Endothelial cell of umbilical vein (primary cell): ENCODE results near the gene NUP50. TPM values are rescaled to one million over a fixed set of nuclear protein-coding genes. Genes with fewer than 3 reads are reported as not detected.

Experiments used
- BruUV-seq: library from RNA; stranded (reverse); fragments of 400-500 nt; replicated peaks from 2 replicates; lab custom pipeline; 2021; lab: Mats Ljungman, UMichigan
- CTCF ChIA-PET: fragments of 300-600, 350-600 bp; sonication (Branson Sonifier 250); formaldehyde crosslinking; loops from one replicate; lab custom pipeline; 2021; ENCODE audit warnings: antibody characterized with exemption, inconsistent platforms; lab: Charles Lee
- POLR2A ChIA-PET: fragments of 300-600, 350-600 bp; sonication (Branson Sonifier 250); formaldehyde crosslinking; loops from one replicate; lab custom pipeline; 2021; ENCODE audit warnings: antibody characterized with exemption, inconsistent platforms; lab: Charles Lee
- DNase-seq: peaks from one replicate; pipeline ENCODE4 v3.0.0-alpha.2; 2011; ENCODE audit warnings: low read depth, low spot score
- FAIRE-seq: peaks from 2 replicates; lab custom pipeline; 2011; peaks lifted over from hg19 to GRCh38; lab: Jason Lieb, UNC
- H2AFZ ChIP-seq: 2 replicates; pipeline ENCODE4 v1.6.0; 2012; ENCODE audit warnings: low read depth, low read length, control low read depth, inconsistent platforms
- H3K27ac ChIP-seq: 2 replicates; pipeline ENCODE4 v1.5.1; 2011; ENCODE audit warnings: low read depth, mild to moderate bottlenecking, control low read depth, low read length, moderate library complexity; ENCODE audit not compliant: insufficient read depth
- H3K27me3 ChIP-seq, 2 experiments: 2 replicates each; pipeline versions ENCODE4 v1.6.0 to v1.6.1; 2011; ENCODE audit warnings: low read length in 2 of 2, mixed read lengths in 1 of 2; ENCODE audit not compliant: control insufficient read depth in 2 of 2, insufficient read depth in 2 of 2
- H3K36me3 ChIP-seq, 2 experiments: 2 replicates in 1 of 2; 3 replicates in 1 of 2; pipeline ENCODE4 v1.5.1; 2011; ENCODE audit warnings: low read length in 2 of 2, mild to moderate bottlenecking in 1 of 2, moderate library complexity in 1 of 2; ENCODE audit not compliant: control insufficient read depth in 2 of 2, insufficient read depth in 2 of 2; ENCODE audit errors: extremely low read depth in 1 of 2
- H3K4me1 ChIP-seq: 3 replicates; pipeline ENCODE4 v1.5.1; 2011; ENCODE audit warnings: mild to moderate bottlenecking, low read length; ENCODE audit not compliant: control insufficient read depth, insufficient read depth; ENCODE audit errors: extremely low read depth
- H3K4me2 ChIP-seq: 2 replicates; pipeline ENCODE4 v1.6.1; 2011; ENCODE audit warnings: low read length, control low read depth, mixed read lengths; ENCODE audit not compliant: insufficient read depth
- H3K4me3 ChIP-seq, 3 experiments: fragments of 200-600 bp in 1 of 3; sonication (generic), shearing (Covaris generic) in 1 of 3; replicated peaks in 1 of 3; 2 replicates each; pipeline ENCODE4 v1.5.1; 2011 to 2016; ENCODE audit warnings: control low read depth in 3 of 3, low read length in 3 of 3, mild to moderate bottlenecking in 2 of 3, inconsistent platforms in 1 of 3, low read depth in 1 of 3, moderate library complexity in 1 of 3; ENCODE audit not compliant: insufficient read depth in 1 of 3
- H3K79me2 ChIP-seq: 2 replicates; pipeline ENCODE4 v1.6.0; 2012; ENCODE audit warnings: low read length, inconsistent platforms; ENCODE audit not compliant: control insufficient read depth, insufficient read depth
- H3K9ac ChIP-seq: replicated peaks from 2 replicates; pipeline ENCODE3; 2011; ENCODE audit warnings: low read length, control low read depth; ENCODE audit not compliant: insufficient read depth; ENCODE audit errors: extremely low read depth
- H3K9me1 ChIP-seq: replicated peaks from 3 replicates; pipeline ENCODE4 v1.6.0; 2011; ENCODE audit warnings: mild to moderate bottlenecking, low read length; ENCODE audit not compliant: control insufficient read depth, insufficient read depth; ENCODE audit errors: extremely low read depth
- H3K9me3 ChIP-seq: replicated peaks from 2 replicates; pipeline ENCODE4 v1.5.1; 2012; ENCODE audit warnings: low read length, inconsistent platforms; ENCODE audit not compliant: control insufficient read depth, insufficient read depth
- H4K20me1 ChIP-seq: replicated peaks from 2 replicates; pipeline ENCODE3; 2011; ENCODE audit warnings: mild to moderate bottlenecking, low read length; ENCODE audit not compliant: control insufficient read depth, insufficient read depth; ENCODE audit errors: extremely low read depth
- CTCF ChIP-seq, 2 donors: IDR thresholded peaks; 1 replicate in 1 of 2; 2 replicates in 1 of 2; pipeline ENCODE4 v1.5.1; 2011; ENCODE audit warnings: low read length in 2 of 2, mild to moderate bottlenecking in 2 of 2, moderate library complexity in 2 of 2, control low read depth in 1 of 2, inconsistent platforms in 1 of 2, low read depth in 1 of 2; ENCODE audit not compliant: insufficient read depth in 1 of 2; ENCODE audit errors: extremely low read depth in 1 of 2
- EZH2 ChIP-seq: IDR thresholded peaks from 2 replicates; pipeline ENCODE4 v1.6.1; 2012; ENCODE audit warnings: borderline replicate concordance, low read depth, mild to moderate bottlenecking, moderate library complexity, low read length, inconsistent platforms; ENCODE audit not compliant: severe bottlenecking
- FOS ChIP-seq: IDR thresholded peaks from 2 replicates; pipeline ENCODE4 v1.6.1; 2011; ENCODE audit warnings: mild to moderate bottlenecking, low read length, moderate library complexity, borderline replicate concordance; ENCODE audit not compliant: insufficient read depth
- GATA2 ChIP-seq: IDR thresholded peaks from 2 replicates; pipeline ENCODE4 v1.7.0; 2011; ENCODE audit warnings: low read depth, mild to moderate bottlenecking, moderate library complexity, mixed read lengths, low read length; ENCODE audit not compliant: insufficient read length, insufficient read depth
- JUN ChIP-seq: IDR thresholded peaks from 2 replicates; pipeline ENCODE4 v1.6.1; 2011; ENCODE audit warnings: borderline replicate concordance, low read depth; ENCODE audit not compliant: insufficient read length, insufficient read depth
- MAX ChIP-seq: IDR thresholded peaks from 2 replicates; pipeline ENCODE4 v1.6.1; 2011; ENCODE audit not compliant: insufficient read depth, insufficient read length
- MYC ChIP-seq: IDR thresholded peaks from one replicate; pipeline ENCODE4 v1.6.1; 2011; ENCODE audit warnings: mild to moderate bottlenecking, low read depth, low read length
- POLR2A ChIP-seq: IDR thresholded peaks from 2 replicates; pipeline ENCODE4 v1.6.1; 2012; ENCODE audit warnings: low read depth, mild to moderate bottlenecking, control low read depth, low read length
- POLR2AphosphoS5 ChIP-seq: IDR thresholded peaks from 2 replicates; pipeline ENCODE4 v1.6.1; 2012; ENCODE audit warnings: low read depth, mild to moderate bottlenecking, control low read depth, low read length, moderate library complexity; ENCODE audit not compliant: insufficient read depth
- dilution Hi-C: fragments of 300-500 bp; cut with MboI; formaldehyde crosslinking; loops from one replicate; pipeline ENCODE4 v1.15.0; 2019; ENCODE audit warnings: low sequenced_read_pairs; ENCODE audit not compliant: extremely low pct_ligation_motif_present
- intact Hi-C: fragments of 100-400 bp; cut with micrococcal nuclease; formaldehyde crosslinking; loops from one replicate; pipeline ENCODE4 v1.10.0; 2022
- polyA plus RNA-seq, 4 experiments: library from polyadenylated mRNA; depleted of rRNA in 3 of 4; stranded (reverse) in 3 of 4; unstranded in 1 of 4; fragments of >200 nt; gene quantifications; 2 replicates each; pipeline versions ENCODE4 v1.2.1 to v1.2.3, GENCODE V29; 2011 to 2012; ENCODE audit warnings: missing spikeins in 1 of 4
- total RNA-seq: library from RNA; stranded (reverse); gene quantifications from 2 replicates; pipeline ENCODE4 v1.2.3, GENCODE V29; 2021

The NUP50 gene
- total and polyA plus RNA-seq, 2 donors (not counting 3 experiments of a cell fraction or from before 2014, with no cell fraction given), result 12.4 to 90.9 TPM

GRCh38 chr22:45233386-45233785 is 69.7 kb downstream of the NUP50 start:
- Histone ChIP-seq H3K4me1 (no peaks in the 10 kb centered on the region), H3K27me3 (no peaks in the 10 kb centered on the region), H3K4me3 (no peak overlapping the region), H3K79me2 (no peaks in the 10 kb centered on the region), H3K36me3 (no peaks in the 10 kb centered on the region), H3K9me3 (no peaks in the 10 kb centered on the region), H3K9ac (no peak overlapping the region), H2AFZ (no peak overlapping the region), H3K9me1 (no peaks in the 10 kb centered on the region), H3K27ac (no peak overlapping the region), H4K20me1 (no peaks in the 10 kb centered on the region), H3K4me2 (no peak overlapping the region)
- no peak for FAIRE-seq
- intact Hi-C loops (no loop called here), dilution Hi-C loops (no loop called here)
- DNase-seq, result no peak
- ChIA-PET POLR2A (no interaction called here), CTCF (interaction anchor here (1.4 kb wide), 1 partner anchor 18 kb away, joined by 5 read pairs; no protein-coding TSS in a partner anchor)
- BruUV-seq, result no TSS peak
- TF ChIP-seq FOS (no peak), CTCF (IDR thresholded peaks at IDR 0.05; ENCODE audit: extremely low read depth in 1 of 2, insufficient read depth in 1 of 2, low read depth in 1 of 2, low read length in 2 of 2) (no peak), MYC (no peak), POLR2AphosphoS5 (no peak), GATA2 (no peak), MAX (no peak), EZH2 (no peak), POLR2A (no peak), JUN (no peak)
